ENCODE data around the gene PDHX.
"Not testable (repeated sequence)": the region's sequence is repeated elsewhere in the genome, so short reads cannot be mapped to it uniquely, and the experiment has no call there.

Gene PDHX

GRCh38 chr11:35013514-35014233 is 97.3 kb downstream of the PDHX start:
- in situ Hi-C loops (cut with MboI; ENCODE audit: low sequenced_read_pairs): no loop called here

GRCh38 chr11:35014346-35014745 is 97.9 kb downstream of the PDHX start:
- in situ Hi-C loops (cut with MboI; ENCODE audit: low sequenced_read_pairs): no loop called here

GRCh38 chr11:35015621-35016387 is 99.4 kb downstream of the PDHX start:
- in situ Hi-C loops (cut with MboI; ENCODE audit: low sequenced_read_pairs): no loop called here

- in situ Hi-C loops (cut with MboI; ENCODE audit: low sequenced_read_pairs): no loop called here
Measured at GRCh38 chr11:35016916-35017315, 100.5 kb downstream of the PDHX start.

- in situ Hi-C loops (cut with MboI; ENCODE audit: low sequenced_read_pairs): no loop called here
Measured at GRCh38 chr11:35017528-35018342, 101.3 kb downstream of the PDHX start.

GRCh38 chr11:35021589-35021988 is 105.2 kb downstream of the PDHX start:
- in situ Hi-C loops (cut with MboI; ENCODE audit: low sequenced_read_pairs): no loop called here

GRCh38 chr11:35023940-35024339 is 107.5 kb downstream of the PDHX start:
- in situ Hi-C loops (cut with MboI; ENCODE audit: low sequenced_read_pairs): not testable (repeated sequence)

GRCh38 chr11:35028007-35028406 is 111.6 kb downstream of the PDHX start:
- in situ Hi-C loops (cut with MboI; ENCODE audit: low sequenced_read_pairs): not testable (repeated sequence)

GRCh38 chr11:35029979-35030682 is 113.7 kb downstream of the PDHX start:
- in situ Hi-C loops (cut with MboI; ENCODE audit: low sequenced_read_pairs): no loop called here

GRCh38 chr11:35030716-35031213 is 114.3 kb downstream of the PDHX start:
- in situ Hi-C loops (cut with MboI; ENCODE audit: low sequenced_read_pairs): no loop called here

- in situ Hi-C loops (cut with MboI; ENCODE audit: low sequenced_read_pairs): no loop called here
Measured at GRCh38 chr11:35031346-35031745, 114.9 kb downstream of the PDHX start.

- in situ Hi-C loops (cut with MboI; ENCODE audit: low sequenced_read_pairs): no loop called here
Measured at GRCh38 chr11:35031867-35032266, 115.4 kb downstream of the PDHX start.

GRCh38 chr11:35033011-35033410 is 116.6 kb downstream of the PDHX start:
- in situ Hi-C loops (cut with MboI; ENCODE audit: low sequenced_read_pairs): no loop called here

- in situ Hi-C loops (cut with MboI; ENCODE audit: low sequenced_read_pairs): no loop called here
Measured at GRCh38 chr11:35034401-35034800, 118.0 kb downstream of the PDHX start.

- in situ Hi-C loops (cut with MboI; ENCODE audit: low sequenced_read_pairs): no loop called here
Measured at GRCh38 chr11:35035894-35036408, 119.5 kb downstream of the PDHX start.

GRCh38 chr11:35036639-35037038 is 120.2 kb downstream of the PDHX start:
- in situ Hi-C loops (cut with MboI; ENCODE audit: low sequenced_read_pairs): no loop called here

GRCh38 chr11:35038211-35038928 is 122.0 kb downstream of the PDHX start:
- in situ Hi-C loops (cut with MboI; ENCODE audit: low sequenced_read_pairs): no loop called here

- in situ Hi-C loops (cut with MboI; ENCODE audit: low sequenced_read_pairs): no loop called here
Measured at GRCh38 chr11:35039076-35039475, 122.7 kb downstream of the PDHX start.

GRCh38 chr11:35040221-35040942 is 124.0 kb downstream of the PDHX start:
- in situ Hi-C loops (cut with MboI; ENCODE audit: low sequenced_read_pairs): no loop called here

Data from HL-60/S4 treated with retinoic acid at 250 ng/mL for 4 days and 3 days (cell line).